NOMO-1 treated with DMSO at 0.1 percent for 48 hours (cell line): Measurements from ENCODE around the gene HAUS7.
A peak's percentile ranks its signal among the peaks of the same experiment; 100 is the strongest.
"Not testable (repeated sequence)": the region's sequence is repeated elsewhere in the genome, so short reads cannot be mapped to it uniquely, and the experiment has no call there.

Experiments
- DNase-seq: peaks from one replicate; lab custom pipeline; 2025; ENCODE audit not compliant: unreplicated experiment; lab: John Stamatoyannopoulos, UW

Gene HAUS7

DNA sequence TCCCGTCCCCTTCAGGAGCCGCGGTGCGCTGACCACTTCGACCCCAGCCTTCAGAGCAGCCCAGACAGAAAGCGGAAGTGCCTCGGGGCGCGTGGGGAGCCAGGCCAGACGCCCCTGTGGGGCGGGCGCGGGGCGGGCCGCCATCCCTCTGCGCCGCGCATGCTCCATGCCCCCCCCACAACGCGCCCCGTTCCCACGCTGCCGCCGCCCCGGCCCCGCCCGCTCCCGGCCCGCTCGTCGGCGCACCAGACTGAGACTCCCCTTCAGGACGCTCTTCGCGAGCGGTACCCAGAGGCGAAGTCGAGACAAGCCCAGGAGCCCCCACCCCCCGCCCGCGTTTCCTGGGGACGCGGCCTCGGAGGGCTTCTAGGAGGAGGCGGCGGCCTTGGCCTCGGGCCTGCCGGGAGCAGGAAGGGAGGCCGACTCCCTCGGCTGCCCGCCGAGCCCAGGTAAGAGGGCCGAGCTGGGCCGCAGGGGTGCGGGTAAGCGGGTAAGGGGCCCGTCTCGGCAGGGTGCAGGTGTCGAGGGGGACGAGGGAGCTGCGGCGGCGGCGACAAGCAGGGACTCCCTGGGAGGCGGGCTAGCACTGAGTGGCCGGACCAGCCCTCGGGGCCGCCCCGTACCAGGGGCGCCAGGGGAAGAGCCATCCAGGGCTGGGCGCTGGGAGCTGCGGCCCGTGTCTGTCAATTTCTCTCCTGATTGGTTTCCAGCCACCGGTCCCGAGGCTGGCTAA is 59.0 kb downstream of the HAUS7 start, which contains the start of gene ZFP92:
Gene ZFP92, plus strand, starts transcription at position 218 of the 733 bp plus-strand sequence. CDS start 6,851 bp downstream, outside the sequence.
- DNase-seq = peak; percentile 20

DNA sequence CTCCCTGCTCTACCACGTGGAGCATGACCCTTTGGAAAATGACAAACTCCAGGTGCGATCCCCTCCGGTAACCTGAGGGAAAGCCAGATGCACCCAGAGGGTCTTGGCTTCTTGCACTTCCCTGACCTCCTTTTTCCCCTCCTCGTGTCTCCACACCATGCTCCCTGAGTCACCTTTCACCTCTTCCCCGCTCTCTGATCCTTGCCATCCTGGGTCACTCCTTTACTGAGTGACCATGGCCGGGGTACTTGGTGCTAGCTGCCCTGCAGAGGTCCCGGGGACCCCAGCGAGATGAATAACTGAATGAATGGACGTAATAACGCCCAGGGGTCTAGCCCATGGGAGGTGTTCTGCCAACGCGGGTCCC is 59.5 kb downstream of the HAUS7 start:
- DNase-seq = no peak

DNA sequence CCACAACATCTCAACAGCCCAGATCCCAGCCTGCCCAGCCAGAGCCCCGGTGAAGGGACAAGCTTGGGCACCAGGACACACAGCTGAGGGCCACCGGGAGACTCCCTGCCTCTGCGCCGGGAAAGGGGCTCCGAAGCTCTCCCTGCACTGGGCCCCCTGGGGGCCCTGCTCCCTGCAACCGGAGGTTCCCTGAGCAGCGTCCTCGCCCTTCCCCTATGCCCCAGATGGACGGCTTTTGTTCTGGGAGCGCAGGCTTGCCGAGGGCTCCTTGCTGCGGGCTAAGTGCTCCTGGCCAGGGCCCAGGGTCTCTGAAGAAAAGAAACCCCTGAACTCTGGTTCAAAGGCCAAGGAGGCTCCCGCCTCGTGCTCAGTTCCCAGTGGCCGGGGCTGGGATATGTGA is 60.0 kb downstream of the HAUS7 start:
- no peak for DNase-seq

DNA sequence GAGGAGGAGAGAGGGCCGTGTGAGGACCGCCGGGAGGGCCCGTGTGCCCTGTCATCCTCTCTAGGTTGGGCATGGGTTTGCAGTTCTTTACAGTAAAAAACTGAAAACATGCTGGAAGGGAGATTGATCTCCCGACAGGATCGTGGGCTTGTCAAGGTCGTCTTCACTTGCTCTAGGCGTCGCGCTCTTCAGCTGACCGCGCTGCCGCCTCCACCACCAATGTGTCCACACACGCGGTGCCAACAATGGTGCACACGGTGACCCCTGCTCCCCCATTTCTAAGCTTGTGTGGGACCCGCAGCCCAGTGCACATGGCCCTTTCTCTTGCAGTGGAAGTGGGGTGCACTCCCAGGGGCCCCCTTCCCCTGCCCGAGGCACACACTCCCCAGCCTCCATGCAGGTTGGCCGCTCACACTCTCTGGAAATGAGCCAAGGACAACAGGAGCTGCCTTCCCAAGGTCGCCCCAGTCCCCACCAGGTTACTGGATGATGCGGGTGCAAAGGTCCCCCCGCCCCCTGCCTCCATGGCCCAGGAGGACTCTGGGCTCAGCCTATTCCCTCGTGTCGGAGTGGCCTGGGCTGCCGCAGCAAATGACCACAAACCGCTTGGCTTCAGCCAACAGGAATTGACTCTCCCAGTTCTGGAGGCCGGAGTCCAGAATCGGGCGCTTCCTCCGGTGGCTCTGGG is 60.8 kb downstream of the HAUS7 start:
- no peak for DNase-seq

DNA sequence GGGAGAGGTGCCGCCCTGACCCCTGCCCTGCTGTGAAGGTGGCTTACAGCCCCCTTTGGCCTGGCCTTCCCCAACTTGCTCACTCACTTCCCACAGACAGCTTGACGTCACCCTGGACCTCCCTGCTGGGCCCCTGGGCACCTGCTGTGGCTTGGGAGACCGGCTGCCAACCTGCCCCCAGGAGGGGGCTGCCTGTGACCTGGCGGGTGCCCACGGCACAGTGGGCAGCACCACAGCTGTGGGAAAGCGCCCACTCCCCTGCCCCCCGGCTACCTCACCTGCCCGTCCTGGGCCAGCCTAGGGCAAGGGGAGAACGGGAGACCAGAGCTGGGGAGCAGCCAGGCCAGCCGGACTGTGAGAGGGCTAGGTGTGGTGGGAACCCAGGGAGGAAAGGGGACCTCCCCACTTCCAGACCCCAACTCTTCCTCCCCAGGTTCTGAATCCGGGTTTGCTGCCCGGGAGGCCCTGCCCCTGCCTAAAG is 61.5 kb downstream of the HAUS7 start:
- DNase-seq = no peak

DNA sequence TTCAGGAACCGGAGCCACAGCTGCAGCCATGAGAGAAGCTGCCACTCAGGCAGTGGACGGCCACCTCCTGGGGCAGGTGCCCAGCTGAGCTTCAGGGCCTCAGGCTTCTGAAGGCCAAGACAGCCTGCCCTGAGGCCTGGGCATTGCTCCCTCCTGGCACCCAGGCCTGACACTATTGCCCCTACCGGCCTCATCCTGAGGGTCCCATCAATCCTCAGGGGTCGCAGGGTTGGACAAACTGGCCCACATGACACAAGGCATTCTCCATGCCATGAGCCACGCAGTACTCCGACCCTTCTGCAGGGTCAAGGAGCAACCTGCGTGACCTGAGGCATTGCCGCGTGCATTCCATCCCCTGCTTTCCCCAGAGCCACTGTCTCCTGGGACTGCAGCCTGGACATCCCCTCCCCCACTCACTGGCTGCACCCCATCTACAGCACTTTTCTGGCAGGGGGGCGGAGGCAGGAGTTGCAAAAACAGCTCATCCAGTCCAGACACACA is 62.1 kb downstream of the HAUS7 start:
- DNase-seq = no peak

DNA sequence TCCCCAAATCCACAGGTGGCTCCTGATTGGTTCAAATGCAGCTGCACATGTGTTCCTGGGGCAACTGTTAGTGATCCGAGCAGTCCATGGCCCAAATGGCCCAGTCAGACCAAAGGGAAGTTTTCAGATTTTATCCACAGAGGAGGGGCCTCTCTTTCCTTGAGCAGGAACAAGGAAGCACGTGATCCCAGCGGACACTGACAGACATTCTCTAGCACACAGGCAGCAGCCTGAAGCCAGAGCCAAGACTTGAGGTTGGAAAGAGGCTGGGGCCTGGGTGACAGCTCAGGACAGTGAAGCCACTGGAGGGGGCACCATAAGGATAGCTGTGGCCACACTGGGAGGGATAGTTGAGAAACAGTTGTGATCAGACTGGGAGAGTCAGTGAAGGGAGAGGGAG is 62.6 kb downstream of the HAUS7 start:
- DNase-seq = no peak

DNA sequence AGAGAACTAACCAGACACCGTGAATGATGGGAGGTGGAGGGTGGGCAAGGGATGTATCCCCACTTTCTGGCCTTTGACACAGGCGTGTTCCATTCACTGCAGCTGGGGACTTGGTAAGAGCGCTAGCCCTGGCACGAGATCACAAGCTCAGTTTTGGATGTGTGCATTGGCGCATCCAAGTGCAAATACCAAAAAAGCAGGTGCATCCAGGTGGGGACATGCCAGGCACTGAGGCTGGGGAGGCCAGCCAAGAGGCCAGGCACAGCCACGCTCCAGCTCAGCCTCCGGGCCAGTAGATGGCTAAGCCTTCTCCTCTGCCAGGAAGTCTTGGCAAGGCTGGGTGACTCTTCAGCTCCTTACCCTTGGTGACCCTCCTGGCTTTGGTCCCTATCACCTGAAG is 63.5 kb downstream of the HAUS7 start:
- no peak for DNase-seq

DNA sequence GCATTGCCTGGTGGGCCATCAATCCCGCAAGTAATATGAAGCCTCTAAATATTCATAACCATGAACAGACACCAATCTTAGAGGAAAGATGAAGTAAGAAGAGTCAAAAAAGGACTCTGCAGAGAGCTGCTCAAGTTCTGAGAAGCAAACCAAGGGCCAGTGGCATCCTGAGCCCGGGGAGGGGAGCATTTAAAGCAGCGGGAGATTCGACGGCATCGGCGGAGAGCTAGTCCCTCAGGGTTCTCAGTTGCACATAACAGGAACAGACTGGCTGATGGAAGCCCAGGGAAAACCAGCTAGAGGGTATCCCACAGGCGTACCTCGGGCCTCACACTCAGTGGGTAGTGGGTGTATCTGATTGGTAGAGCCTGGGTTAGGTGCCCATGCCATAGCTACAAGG is 64.4 kb downstream of the HAUS7 start:
- no peak for DNase-seq

DNA sequence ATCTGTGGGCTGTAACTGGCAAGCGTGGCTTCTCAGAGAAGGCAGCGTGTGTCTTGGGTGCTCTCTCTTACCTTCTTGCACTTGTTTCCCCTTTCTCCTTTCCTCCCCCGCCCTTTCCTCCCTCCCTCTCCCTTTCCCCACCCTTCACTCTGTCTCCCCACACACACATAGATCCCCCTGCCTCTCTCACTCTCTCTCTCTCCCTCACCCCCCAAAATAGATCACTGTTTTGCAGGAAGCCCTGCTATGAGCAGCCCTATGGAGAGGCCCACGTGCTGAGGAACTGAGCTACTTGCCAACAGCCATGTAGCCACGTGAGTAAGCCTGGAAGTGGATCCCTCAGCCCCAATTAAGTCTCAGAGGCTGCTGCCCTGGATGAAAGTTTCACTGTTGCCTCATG is 65.0 kb downstream of the HAUS7 start:
- DNase-seq = no peak

DNA sequence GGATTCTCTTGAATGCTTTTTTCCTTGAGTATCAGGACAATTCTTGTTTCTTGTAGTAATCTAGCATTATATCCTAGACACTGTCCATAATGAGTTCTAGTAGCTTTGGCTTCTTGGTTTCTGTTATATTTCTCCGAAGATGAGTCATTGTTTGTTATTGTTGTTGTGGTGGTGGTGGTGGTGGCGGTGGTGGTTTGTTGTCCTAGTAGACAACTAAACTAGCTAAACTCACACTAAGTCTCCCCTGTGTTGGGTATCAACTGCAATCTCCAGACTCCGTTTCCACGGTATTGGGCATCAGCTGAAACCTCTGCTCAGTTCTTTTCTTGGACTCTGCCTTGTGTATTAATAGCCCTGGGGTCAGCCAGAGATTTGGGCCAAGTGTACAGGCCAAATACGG is 66.0 kb downstream of the HAUS7 start:
- not testable (repeated sequence) for DNase-seq

DNA sequence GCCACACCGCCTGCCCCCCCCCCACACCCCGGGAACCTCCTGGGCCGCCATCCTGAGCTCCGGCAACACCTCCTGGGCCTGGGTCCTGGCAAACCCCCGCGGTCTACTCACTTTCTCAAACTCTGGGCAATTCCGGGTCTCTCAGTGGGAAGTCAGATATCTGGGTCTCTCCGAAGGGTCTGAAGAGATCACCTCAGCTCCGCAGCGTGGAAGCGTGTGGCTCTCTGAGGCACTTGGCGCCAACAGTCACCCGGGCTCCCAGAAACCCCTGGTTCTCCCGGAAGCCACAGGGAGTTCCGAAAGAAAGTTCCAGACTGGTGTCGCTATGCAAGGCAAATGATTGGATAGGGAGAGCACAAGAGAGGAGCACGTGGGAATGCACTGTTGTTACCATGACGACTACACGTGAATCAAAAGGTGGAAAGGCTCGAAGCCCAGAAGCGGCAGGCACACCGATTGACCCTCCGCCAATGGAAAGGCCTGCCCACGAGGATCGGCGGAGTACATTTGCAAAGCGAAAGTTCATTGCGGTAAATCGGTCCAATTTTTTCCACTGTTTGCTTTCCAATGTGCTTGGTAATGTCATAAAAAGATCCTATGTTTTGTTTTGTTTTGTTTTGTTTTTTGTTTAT is 69.1 kb downstream of the HAUS7 start, which contains the start of gene PNMA6E:
Gene PNMA6E, minus strand, starts transcription at position 218 of the 632 bp plus-strand sequence. CDS start 2,501 bp downstream, outside the sequence.
- DNase-seq = no peak

DNA sequence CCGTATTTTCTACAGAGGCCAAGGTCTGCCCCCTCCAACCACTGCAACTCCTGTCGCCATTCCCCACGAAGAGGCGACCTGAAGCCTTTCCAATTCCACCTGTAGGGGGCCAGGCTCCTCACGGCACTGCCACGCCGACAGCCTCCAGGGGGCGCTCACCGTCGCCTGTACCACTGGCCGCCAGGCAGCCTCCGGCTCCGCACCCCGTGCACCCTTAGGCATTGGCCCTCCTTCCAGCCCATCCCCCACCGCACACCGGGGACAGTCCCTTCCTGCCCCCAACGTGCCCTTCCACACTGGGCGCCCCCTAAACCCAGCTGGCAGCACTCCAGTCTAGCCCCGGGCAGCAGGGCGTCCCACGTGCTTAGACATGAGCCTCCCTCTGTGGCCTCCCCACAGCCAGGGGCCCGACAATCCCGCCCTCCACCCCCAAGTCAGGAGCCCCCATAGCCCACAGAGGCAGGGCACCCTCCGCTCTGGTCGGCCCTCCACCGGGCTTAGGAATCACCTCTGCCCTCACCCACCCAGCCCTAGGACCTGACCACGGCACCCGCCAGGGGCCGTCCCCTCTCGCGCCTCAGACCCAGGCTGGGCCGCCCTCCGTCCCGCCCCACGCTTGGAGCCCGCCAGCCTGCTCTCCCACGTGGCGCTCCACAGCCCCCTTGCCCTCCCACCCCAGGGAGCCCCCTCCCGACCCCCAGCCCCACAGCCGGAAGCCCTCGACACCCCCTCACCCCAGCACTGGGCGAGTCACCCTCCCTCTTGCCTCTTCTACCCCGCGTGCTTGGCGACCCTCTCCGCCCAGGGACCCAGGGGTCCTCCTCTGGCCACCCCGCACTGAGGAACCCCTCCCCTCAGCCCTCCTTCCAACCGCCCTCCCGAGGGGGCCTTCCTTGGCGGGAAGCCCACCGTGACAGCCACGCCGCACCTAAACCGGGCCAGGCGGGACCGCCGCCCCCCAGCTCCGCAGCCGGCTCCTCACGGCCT is 69.9 kb downstream of the HAUS7 start:
- DNase-seq = peak; percentile 50

DNA sequence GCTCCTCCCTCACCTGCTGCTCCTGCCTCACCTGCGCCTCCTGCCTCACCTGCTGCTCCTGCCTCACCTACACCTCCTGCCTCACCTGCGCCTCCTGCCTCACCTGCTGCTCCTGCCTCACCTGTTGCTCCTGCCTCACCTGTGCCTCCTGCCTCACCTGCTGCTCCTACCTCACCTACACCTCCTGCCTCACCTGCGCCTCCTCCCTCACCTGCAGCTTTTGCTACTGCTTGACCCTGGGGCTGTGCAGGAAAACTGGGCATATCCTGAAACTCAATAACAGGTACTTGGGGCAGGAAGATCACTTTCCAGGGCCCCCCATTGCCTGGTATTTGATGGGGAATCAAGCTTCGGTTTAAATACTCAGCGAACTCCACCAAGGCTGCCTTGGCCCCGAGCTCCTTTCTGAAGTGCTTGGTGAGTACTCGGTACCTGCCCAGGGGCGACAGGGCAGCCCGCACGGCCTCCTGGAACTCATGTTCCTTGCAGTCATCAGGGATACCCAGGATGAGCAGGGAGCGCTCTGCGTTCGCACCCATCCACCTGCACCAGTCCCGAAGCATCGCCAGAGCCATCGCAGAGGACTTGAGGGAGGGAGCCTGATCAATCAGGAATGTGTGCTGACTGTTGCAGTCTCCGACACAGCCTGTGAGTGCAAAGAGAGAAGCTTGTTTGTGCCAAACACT is 72.0 kb downstream of the HAUS7 start:
- no peak for DNase-seq
